ENCODE results near the gene SOWAHB.

The SOWAHB gene

DNA sequence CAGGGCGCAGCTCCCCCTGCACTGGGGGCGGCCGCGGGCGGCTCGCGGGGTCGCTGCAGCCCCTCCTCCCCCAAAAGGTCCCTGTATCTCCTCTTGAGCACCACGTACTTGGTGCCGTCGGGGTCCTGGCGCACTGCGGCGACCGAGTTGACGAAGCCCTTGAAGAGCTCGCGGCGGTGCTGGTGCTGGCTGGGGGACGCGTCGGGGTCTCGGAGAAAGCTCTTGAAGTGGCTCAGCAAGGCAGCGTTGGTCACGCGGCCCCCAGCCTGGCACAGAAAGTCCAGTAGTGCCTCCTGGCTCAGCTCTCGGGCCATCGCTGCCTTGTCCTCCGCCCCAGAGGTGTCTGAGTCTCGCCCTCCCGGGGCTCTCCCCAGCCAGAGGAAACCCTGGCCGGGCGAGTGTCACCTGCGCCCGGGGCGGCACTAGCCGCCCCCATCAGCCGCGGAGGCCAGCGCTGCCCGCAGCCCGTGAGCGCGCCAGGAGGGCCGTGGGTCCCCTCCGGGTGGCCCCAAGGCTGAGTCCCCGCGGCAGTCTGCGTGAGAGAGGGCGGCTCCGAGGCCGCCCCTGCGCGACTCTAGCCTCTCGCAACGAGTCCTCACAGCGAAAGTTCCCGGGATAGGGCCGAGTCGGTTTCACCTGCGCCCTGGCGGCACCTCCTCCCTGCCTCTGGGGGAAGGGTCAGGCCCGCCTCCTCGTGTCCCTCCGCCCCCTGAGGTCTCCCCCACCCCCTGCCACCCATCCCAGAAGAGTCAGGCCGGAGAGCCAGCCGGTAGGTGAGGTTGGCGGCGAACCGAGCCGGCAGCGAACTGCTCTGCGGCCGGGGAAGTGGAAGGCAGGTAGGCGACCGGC, at the start of gene SOWAHB:
SOWAHB (minus strand) TSS at position 609 of the 849 bp plus-strand sequence; CDS start at position 314, 295 bp downstream.
- TF ChIP-seq ZFX (IDR thresholded peaks at IDR 0.05; ENCODE audit: borderline replicate concordance): no peak
- no peak for TF ChIP-seq CTCF (IDR thresholded peaks at IDR 0.05)
- peak within 1 kb of the TSS; percentile 82 for H3K27ac ChIP-seq

- no peak overlapping the region for H3K27ac ChIP-seq
- no peak for TF ChIP-seq CTCF (IDR thresholded peaks at IDR 0.05)
Observed at GRCh38 chr4:76947369-76947768, 49.4 kb upstream of the SOWAHB start.

- H3K27ac ChIP-seq: no peak overlapping the region
- TF ChIP-seq CTCF (IDR thresholded peaks at IDR 0.05) (no peak), ZFX (IDR thresholded peaks at IDR 0.05; ENCODE audit: borderline replicate concordance) (no peak)
Observed at GRCh38 chr4:76943790-76944189, 45.8 kb upstream of the SOWAHB start.

- H3K27ac ChIP-seq: no peak overlapping the region
Observed at GRCh38 chr4:76943129-76943620, 45.2 kb upstream of the SOWAHB start.

GRCh38 chr4:76939184-76939583, 41.2 kb upstream of the SOWAHB start:
- H3K27ac ChIP-seq: no peak overlapping the region
- TF ChIP-seq CTCF (IDR thresholded peaks at IDR 0.05): no peak
- no peak for TF ChIP-seq ZFX (IDR thresholded peaks at IDR 0.05; ENCODE audit: borderline replicate concordance)

More at GRCh38 chr4:76943129-76943620, 45.2 kb upstream of the SOWAHB start:
- no peak for TF ChIP-seq ZFX (IDR thresholded peaks at IDR 0.05; ENCODE audit: borderline replicate concordance)
- TF ChIP-seq CTCF (IDR thresholded peaks at IDR 0.05): no peak

GRCh38 chr4:76931576-76932276, 33.8 kb upstream of the SOWAHB start:
- TF ChIP-seq CTCF (IDR thresholded peaks at IDR 0.05) (no peak), ZFX (IDR thresholded peaks at IDR 0.05; ENCODE audit: borderline replicate concordance) (no peak)
- H3K27ac ChIP-seq: peak overlapping the region; percentile 69

GRCh38 chr4:76931087-76931486, 33.1 kb upstream of the SOWAHB start:
- TF ChIP-seq CTCF (IDR thresholded peaks at IDR 0.05) (no peak), ZFX (IDR thresholded peaks at IDR 0.05; ENCODE audit: borderline replicate concordance) (no peak)
- H3K27ac ChIP-seq: peak overlapping the region; percentile 69
